ENCODE data around the gene ZNF217. TPM values are rescaled to one million over a fixed set of nuclear protein-coding genes. Genes with fewer than 3 reads are reported as not detected.

ZNF217 gene
- total and polyA plus RNA-seq, 9 of the 15 experiments (the other 6 are each of a cell fraction or from before 2014, with no cell fraction given): 3.0 to 41.8 (median 16.8) TPM

- TF ChIP-seq RBM17 (IDR thresholded peaks at IDR 0.05; ENCODE audit: borderline replicate concordance, low read depth, low read length): no peak
- TF ChIP-seq XRCC3 (IDR thresholded peaks at IDR 0.05): no peak
- TF ChIP-seq CCNT2 (IDR thresholded peaks at IDR 0.05; ENCODE audit: borderline replicate concordance, extremely low read depth, insufficient read length, low read depth, low read length): no peak
- peak; percentile 42 to 56 for TF ChIP-seq KDM1A (IDR thresholded peaks at IDR 0.05)
- no peak for TF ChIP-seq ZSCAN32 (CRISPR knock-in tag; IDR thresholded peaks at IDR 0.05)
- TF ChIP-seq TSHZ1 (CRISPR knock-in tag; IDR thresholded peaks at IDR 0.05): no peak
- TF ChIP-seq, protein P1, sequence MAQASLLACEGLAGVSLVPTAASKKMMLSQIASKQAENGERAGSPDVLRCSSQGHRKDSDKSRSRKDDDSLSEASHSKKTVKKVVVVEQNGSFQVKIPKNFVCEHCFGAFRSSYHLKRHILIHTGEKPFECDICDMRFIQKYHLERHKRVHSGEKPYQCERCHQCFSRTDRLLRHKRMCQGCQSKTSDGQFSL (CRISPR knock-in tag; IDR thresholded peaks at IDR 0.05): no peak
- TF ChIP-seq, protein P1 (tag; IDR thresholded peaks at IDR 0.05): peak in 1 of 2 experiments; percentile 44; a peak in 1 of 4 replicates
- TF ChIP-seq RHOXF2B (CRISPR knock-in tag; conservative IDR thresholded peaks at IDR 0.05): no peak
- no peak for TF ChIP-seq HLTF (IDR thresholded peaks at IDR 0.05)
- no peak for TF ChIP-seq CHD4 (IDR thresholded peaks at IDR 0.05; ENCODE audit: insufficient read depth, insufficient replicate concordance, low read depth, low read length, poor library complexity, severe bottlenecking)
- TF ChIP-seq, protein P2, sequence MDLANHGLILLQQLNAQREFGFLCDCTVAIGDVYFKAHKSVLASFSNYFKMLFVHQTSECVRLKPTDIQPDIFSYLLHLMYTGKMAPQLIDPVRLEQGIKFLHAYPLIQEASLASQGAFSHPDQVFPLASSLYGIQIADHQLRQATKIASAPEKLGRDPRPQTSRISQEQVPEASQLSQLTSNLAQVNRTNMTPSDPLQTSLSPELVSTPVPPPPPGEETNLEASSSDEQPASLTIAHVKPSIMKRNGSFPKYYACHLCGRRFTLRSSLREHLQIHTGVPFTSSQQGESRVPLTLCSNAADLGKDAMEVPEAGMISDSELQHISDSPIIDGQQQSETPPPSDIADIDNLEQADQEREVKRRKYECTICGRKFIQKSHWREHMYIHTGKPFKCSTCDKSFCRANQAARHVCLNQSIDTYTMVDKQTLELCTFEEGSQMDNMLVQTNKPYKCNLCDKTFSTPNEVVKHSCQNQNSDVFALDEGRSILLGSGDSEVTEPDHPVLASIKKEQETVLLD (IDR thresholded peaks at IDR 0.05): peak; percentile 50; the same call in 1 of the 2 replicates
- TF ChIP-seq ZNF79 (CRISPR knock-in tag; IDR thresholded peaks at IDR 0.05; ENCODE audit: low read depth): 0 out of 2 replicates have a peak, but pooled peaks have one; percentile 12
- no peak for TF ChIP-seq RREB1 (CRISPR knock-in tag; IDR thresholded peaks at IDR 0.05)
Measured at GRCh38 chr20:53623454-53624211, 30.0 kb upstream of the ZNF217 start (continued).
